Fibroblast of mammary gland (primary cell): ENCODE data around the gene RNASEH2C.
A peak's percentile ranks its signal among the peaks of the same experiment; 100 is the strongest.
"Not testable (repeated sequence)": the region's sequence is repeated elsewhere in the genome, so short reads cannot be mapped to it uniquely, and the experiment has no call there.

Source experiments
- DNase-seq: peaks from one replicate; pipeline ENCODE4 v3.0.0-alpha.2; 2010; ENCODE audit warnings: low read depth
- H3K4me3 ChIP-seq: 2 replicates; pipeline ENCODE4 v1.5.1; 2011; ENCODE audit warnings: low read depth, mild to moderate bottlenecking, low read length, moderate library complexity; ENCODE audit not compliant: control insufficient read depth
- CTCF ChIP-seq: conservative IDR thresholded peaks from 2 replicates; pipeline ENCODE4 v1.5.1; 2011; ENCODE audit warnings: low read depth, low read length, inconsistent platforms; ENCODE audit not compliant: control insufficient read depth, insufficient read depth

Gene RNASEH2C

DNA sequence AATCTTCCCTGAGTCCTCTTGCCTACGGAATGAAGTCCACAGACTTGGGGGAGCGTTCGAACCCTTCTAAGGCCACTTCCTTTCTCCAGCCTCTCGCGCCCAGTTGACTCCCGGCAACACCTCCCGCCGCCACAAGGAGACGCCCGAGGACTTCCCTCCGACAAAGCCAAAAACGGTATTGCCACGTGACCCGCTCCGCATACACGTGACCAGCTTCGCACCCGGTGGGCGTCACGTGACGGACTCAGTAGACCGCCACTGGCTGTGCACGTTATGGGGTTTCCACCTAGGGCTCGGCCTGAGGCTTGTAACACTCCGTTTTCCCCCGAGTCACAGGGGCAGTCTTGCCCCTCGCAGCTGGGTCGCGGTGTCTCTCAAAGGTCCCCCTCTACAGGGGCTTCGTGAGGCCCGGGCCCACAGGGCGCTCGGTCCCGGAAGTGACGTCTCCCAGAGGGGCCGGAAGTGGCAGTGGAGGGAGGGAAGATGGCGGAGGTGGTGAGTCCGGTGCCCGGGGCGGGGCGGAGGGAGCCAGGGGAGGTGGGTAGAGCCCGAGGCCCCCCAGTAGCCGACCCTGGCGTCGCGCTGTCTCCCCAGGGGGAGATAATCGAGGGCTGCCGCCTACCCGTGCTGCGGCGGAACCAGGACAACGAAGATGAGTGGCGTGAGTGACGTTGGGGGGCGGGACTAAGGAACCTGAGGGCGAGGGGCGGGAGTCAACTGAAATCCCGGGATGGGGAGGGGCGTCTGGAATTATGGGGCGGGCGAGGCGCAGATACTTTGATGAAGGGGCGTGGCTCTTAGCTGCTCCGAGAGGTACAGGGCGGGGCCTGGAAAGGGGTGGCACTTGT is 8.6 kb downstream of the RNASEH2C start, which contains the start of gene KAT5:
TSS of gene KAT5 (plus strand) at position 468 of the 848 bp plus-strand sequence. CDS start at position 484, 16 bp downstream.
- peak within 1 kb of the TSS; percentile 78 for H3K4me3 ChIP-seq
- peak; percentile 96 for TF ChIP-seq CTCF
- DNase-seq, result peak; percentile 98

- no peak overlapping the region for H3K4me3 ChIP-seq
- TF ChIP-seq CTCF, result no peak
- no peak for DNase-seq
Observed at GRCh38 chr11:65710421-65710820, 10.2 kb downstream of the RNASEH2C start.

DNA sequence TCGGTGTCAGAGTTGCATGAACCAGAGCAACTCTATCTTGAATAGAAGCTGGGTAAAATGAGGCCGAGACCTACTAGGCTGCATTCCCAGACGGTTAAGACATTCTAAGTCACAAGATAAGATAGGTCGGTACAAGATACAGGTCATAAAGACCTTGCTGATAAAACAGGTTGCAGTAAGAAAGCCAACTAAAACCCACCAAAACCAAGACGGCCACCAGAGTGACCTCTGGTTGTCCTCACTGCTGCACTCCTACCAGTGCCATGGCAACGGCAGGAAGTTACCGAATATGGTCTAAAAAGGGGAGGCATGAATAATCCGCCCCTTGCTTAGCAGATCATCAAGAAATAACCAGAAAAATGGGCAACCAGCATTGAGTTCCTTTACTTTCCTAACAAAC is 10.9 kb downstream of the RNASEH2C start:
- no peak for DNase-seq
- H3K4me3 ChIP-seq, result no peak overlapping the region
- TF ChIP-seq CTCF, result no peak

DNA sequence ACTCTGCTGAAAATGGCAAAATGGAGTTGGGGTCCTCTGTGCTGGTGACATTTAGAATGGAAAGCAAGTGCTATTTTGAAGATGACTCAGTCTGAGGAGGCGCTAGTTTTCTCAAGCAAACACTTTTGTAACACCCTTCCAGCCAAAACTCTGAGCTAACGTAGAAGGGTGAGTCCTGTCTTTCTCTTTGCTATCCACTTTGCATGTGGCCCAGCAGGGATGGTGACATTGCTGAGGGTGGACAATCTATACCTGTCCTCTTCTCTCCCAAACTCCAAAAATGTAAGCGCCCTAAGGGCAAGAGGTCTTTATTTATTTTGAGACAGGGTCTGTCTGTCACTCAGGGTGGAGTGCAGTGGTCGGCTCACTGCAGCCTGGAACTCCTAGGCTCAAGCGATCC is 12.1 kb downstream of the RNASEH2C start:
- TF ChIP-seq CTCF, result no peak
- DNase-seq, result no peak
- no peak overlapping the region for H3K4me3 ChIP-seq

DNA sequence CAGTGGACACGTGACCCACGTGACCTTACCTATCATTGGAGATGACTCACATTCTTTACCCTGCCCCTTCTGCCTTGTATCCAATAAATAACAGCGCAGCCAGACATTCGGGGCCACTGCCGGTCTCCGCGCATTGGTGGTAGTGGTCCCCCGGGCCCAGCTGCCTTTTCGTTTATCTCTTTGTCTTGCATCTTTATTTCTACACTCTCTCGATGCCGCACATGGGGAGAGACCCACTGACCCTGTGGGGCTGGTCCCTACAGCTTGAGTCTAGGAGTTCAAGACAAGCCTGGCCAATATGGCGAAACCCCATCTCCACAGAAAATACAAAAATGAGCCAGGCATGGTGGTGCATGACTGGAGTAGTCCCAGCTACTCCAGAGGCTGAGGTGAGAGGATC is 13.6 kb downstream of the RNASEH2C start:
- not testable (repeated sequence) for DNase-seq

DNA sequence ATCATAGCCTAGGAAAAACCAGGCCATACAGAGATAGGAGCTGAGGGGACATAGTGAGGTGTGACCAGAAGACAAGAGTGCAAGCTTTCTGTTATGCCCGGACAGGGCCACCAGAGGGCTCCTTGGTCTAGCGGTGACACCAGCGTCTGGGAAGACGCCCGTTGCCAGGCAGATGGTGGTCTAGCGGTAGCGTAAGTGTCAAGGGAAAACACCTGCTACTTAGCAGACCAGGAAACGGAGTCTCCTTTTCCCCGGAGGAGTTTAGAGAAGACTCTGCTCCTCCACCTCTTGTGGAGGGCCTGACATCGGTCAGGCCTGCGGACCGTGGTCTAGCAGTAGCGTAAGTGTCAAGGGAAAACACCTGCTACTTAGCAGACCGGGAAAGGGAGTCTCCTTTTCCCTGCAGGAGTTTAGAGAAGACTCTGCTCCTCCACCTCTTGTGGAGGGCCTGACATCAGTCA is 14.3 kb downstream of the RNASEH2C start:
- not testable (repeated sequence) for H3K4me3 ChIP-seq
- TF ChIP-seq CTCF, result peak; percentile 38
- peak; percentile 40 for DNase-seq

More for the DNA sequence above, 13.6 kb downstream of the RNASEH2C start:
- H3K4me3 ChIP-seq, result not testable (repeated sequence)

DNA sequence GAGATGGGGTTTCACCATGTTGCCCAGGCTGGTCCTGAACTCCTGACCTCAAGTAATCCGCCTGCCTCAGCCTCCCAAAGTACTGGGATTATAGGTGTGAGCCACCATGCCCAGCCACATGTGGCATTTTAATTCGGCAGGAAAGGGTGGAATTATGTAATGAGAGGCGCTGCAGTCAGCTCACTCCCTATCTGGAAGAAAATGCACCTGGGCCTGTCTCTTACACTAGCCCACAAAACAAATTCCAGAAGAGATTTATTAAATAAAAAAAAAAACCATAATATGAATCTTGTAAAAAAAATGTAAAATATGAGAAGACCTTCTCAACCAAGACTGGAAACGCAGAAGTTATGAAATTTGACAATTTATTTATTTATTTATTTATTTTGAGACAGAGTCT is 16.8 kb downstream of the RNASEH2C start:
- H3K4me3 ChIP-seq, result no peak overlapping the region
- DNase-seq, result no peak
- TF ChIP-seq CTCF, result no peak
